CD4-positive, alpha-beta T cell treated with Interferon gamma for 1 hour (primary cell): ENCODE results near the gene FHL3.

ENCODE experiments used
- DNase-seq: peaks from one replicate; pipeline ENCODE4 v3.0.0-alpha.2; 2020

The FHL3 gene

GRCh38 chr1:38012363-38013226, 7.3 kb upstream of the FHL3 start, which contains the start of gene UTP11:
TSS of gene UTP11 (plus strand) at chr1:38012734. CDS start at chr1:38012803, 69 bp downstream.
- peak; percentile 94 for DNase-seq

GRCh38 chr1:38009841-38010180, 4.5 kb upstream of the FHL3 start:
- DNase-seq: no peak

DNA sequence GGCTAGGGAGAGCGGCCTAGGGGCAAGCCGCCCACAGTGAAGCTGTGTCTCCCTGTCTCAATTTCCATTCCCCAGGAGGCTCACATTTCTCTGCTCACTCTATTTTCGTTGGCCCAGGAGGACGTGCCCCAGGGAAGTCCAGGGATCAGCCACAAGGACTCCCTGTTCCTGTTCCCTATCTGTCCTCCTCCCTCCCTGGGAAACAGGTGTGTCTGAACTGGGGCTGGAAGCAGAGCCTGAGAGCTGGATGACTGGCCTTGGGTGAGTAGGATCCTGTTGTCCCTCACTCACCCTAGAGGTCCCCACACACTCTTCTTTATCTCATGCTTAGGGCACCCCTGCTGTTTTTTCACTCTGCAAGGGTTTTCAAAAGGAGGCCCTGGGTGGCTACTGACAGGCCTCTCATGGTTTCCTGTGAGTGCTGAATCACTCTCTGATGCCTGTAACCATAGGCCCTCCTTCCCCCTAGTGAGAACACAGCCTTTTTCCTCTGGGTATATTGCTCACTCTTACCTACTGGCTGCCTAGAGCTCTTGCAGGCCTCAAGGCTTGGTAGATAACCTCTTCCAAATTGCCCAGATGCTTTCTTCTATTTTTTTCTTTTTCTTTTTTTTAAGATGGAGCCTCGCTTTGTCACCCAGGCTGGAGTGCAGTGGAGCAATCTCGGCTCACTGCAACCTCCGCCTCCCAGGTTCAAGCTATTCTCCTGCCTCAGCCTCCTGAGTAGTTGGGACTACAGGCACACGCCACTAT, 4.0 kb upstream of the FHL3 start:
- DNase-seq: peak; percentile 51

DNA sequence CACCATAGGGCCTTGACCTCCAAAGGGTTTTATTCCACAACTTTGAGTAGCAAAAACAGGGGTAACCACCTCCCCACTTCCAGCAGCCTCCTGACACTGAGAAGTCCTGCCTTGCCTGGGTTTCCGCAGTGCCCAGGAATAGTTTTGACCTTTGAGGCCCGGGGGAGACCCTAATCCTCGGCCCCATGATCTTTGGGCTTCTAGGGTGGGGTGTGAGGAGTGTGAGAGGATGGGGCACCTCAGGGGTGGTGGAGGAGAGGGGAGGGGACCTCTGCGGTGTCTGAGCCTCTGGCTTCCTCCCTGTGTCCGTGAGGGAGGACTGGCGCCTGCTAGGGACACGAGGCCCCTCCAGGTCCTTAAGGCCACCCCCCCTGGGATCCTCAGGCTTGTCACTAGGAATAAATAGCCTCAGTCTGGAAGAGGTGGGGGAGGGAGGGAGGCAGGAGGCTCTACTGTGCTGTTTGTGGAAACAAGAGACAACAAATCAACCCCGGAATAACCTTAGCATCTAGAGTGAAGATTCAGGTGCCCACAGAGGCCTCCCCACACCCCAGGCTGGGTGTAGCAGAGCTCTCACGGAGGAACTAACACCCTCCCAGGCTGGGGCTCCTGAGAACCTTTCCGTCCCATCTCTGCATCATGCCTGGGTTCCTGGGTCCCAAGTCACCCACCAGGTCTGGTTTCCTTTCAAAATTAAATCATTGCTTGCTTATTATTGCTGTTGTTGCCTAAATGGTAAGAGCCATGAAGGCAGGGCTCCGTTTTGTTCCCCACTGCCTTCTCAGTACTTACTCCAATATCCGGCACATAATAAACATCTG, 904 bp upstream of the FHL3 start:
- DNase-seq: no peak

DNA sequence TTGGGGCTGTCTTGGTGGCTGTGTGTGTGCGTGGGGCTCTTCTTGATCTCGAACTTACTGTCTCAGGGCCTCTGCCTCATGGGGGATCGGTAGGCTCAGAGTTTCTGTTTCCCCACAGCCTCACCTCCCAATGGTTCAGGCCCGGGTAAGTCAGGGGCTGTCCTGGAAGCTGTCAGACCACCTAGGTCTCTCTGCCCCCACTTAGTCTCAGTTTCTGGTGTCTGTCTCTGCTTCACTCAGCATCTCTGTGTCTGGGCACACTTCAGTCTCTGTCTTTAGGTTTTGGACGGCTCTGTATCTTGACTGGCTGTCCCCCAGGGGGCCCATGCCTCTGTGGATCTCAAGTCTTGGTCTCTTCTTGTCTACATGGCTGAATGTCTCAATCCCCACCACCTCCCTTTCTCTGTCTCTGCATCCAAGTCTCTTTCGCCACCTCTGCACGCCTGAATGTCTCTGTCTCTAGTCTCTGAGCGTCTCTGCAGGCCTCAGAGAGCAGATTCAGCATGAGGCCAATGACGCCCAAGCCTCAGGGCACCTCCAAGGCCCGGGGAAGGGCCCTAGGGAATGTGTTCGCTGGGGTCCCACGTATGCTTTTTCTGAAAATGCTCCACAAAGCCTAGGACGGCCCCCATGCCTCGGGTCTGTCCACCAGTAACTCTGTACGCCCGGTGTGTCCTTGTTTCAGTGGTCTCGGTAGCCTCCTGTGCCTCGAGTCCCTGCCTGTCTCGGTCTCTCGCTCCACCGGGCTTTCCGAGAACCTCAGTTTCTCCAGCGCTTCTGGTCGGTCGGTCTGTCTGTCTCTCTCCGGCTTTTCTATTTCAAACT, 818 bp downstream of the FHL3 start:
- no peak for DNase-seq

- no peak for DNase-seq
These were observed 1.8 kb downstream of the FHL3 start for GRCh38 chr1:38003261-38004250.

DNA sequence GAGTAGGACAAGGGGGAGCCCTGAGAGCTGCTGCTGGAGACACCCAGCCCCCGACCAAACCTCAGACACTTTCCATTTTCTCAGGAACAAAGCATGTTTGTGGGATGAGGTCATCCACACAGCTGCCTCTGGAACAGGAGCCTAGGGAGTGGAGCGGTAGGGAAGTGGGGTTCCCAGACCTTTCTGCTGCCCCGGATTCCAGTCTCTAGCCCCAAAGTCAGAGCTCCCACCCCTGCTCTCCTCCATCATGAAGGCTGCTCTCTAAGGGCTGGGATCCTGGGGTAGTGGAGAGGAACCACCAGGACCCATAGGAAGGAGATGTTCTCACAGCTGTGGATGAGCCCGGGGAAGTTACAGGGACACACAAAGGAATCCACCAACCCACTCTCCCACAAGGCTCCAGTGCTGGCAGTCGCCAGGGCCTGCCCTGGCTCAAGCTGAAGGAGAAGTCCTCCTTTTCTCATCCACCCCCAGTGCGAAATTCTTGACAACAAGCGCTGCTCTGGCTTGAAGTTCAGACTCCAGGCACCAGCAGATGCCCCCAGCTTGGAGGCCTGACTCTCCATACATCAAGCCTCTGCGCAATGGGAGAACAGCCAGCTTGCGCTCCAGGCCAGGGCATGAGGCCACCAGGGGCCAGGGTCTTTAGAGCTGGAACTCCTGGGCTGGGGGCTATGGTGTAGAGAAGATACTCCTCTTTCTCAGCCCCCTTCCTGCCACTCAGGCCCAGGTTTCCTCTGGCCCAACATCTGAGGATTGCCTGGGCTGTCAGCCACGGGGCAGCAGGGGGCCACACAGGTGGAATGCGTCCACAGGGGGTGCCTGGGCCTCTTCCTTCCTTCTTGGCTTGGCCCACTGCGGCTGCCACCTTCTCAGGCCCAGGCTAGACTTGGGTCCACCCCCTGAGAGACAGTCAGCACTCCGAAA, 4.5 kb downstream of the FHL3 start:
- no peak for DNase-seq

GRCh38 chr1:38000233-38000528, 5.1 kb downstream of the FHL3 start:
- DNase-seq: no peak

DNA sequence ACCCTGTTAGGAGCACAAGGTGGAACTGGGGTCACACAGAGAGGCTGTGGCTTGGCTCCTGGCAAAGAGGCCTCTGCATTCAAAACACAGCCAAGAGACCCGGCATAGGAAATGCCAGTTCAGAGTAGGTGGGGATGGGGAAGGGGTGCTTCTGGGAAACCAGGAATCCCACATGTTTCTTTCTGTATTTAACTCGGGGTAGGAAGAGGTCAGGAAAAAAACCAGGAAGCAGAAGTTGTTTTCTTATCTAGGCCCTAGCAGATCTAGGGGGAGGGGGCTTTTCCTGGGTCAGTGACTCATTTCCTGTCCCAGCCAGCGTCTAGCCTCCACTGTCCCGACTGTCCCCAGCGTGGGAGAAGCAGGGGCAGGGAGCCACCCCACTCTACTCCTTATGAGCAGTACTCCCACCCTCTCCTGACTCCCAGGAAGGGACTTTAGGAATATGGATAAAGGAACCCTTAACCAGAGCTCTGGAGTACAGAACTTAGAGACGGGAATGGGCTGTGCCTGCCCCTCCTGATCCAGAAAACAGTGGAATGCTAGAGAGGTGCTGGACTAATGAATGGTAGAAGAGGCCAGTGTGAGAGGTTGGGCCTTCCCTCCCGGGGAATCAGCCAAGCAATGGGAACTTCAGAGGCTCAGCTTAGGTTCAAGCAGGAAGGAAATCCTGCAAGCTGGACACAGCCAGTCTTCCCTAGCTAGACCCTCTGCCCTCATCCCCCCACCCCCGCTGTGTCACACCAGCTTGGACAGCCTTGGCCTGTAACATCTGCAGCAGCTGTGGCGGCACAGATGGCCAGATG, 5.7 kb downstream of the FHL3 start:
- DNase-seq: peak; percentile 28

- DNase-seq: no peak
These were observed 6.3 kb downstream of the FHL3 start for GRCh38 chr1:37998913-37999429.

DNA sequence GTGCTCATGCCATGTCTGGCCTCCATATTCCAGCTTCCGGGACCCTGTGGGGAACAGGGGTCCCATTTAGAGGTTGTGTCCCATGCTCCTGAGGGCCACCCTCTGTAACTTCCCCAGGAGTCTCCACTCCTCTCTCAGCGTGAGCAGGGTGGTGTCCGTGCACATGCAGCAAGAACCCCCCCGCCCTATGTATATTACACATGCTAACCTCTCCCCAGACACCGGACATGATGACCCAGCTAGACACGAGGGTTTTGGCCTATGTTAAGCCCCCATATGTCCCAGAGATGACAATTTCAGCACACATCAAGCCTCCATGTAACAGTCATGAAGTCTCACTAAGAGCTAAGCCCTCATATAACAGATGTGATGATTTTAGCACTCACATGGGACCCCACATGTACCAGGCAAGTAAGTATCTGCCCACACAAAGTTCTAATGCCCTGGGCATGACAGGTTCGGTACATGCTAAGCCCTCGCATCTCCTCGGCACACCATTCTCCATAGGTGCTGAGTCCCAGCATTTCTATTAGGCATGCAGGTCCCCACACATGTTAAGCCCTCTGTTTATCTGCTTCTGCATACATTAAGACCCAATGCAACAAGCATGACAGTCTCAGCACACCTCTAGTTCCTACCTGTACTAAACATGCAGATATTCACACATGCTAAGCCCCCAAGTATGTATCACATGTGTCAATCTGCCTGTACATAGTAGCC, 7.1 kb downstream of the FHL3 start:
- DNase-seq: no peak

GRCh38 chr1:37997256-37998088, 7.8 kb downstream of the FHL3 start:
- DNase-seq: no peak

GRCh38 chr1:37995751-37996345, 9.5 kb downstream of the FHL3 start:
- no peak for DNase-seq

DNA sequence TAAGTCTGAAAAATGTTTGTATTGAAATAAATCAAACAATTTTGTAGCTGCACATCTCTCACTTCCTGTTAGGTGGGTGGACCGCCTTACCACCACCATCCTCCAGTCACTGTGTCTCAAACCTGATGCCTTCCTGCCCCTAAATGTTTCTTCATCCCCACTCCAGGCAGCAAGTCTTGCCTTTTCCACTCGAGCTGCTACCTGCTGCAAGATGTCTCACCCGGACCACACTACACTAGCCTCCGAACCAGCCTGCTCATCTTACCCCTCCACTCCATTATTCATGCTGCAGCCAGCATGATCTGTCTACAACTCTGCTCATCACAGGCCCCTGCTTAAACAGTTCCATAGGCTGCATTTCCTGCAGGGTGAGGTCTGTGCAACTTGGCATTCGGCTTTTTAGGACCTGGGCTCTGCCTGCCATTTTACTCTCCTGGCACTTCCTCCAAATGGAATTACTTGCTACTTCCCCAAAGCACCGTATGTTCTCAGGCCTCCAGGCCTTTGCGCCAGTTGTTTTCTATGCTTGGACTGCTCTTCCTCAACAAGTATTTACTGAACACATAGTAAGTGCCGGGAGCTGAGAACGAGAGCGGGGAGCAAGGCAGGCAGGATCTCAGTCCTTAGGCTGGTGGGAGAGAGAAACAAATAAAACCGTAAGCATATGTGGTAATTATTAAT, 10.3 kb downstream of the FHL3 start:
- DNase-seq: no peak

DNA sequence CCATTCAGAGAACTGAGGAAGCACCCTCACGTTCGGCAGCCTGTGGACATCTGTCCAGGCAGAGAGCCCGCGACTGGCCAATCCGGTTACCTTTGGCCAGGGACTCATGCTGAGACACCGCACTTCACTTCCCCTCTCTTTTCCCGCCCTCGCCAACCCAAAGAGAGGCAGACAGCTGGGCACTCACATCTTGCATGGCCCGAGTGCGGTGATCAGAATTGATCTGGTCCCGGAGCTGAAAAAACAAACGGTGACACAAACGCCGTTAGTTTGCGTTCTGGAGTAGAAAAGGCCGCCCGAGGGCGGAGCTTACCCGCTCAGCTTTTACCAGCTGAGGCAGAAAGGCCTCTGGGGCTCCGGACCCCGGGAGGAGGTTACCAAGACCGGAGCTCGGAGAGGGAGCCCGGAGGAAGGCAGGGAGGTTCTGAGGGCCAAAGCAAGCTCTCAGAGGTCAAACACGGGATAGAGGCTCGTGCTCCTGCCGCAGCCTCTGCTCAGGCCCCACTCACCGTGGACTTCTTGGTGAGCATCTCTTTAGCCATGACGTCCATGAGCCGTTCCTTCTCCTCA, 15.9 kb downstream of the FHL3 start:
- peak; percentile 13 for DNase-seq

DNA sequence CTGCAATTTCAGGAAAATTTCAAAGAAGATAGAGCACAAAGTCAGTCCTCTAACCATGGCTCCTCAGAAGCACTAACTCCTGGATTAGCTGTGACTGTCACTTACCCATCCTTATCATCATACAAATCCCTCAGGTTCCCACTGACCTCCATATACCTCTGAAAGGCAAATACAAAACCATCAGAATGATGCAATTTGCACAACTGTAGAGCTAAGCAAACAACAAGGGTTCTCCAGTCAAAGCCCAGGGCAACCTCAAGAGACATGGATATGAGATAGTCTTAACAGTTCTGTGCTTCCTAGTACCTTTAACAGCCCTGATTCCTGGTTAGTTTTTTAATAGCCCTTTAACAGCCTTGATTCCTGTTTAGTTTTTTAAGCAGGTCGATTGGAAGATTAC, 17.6 kb downstream of the FHL3 start:
- DNase-seq: no peak
